ENCODE data around the gene SLC12A7. TPM values are rescaled to one million over a fixed set of nuclear protein-coding genes. Genes with fewer than 3 reads are reported as not detected.

Gene SLC12A7
- total RNA-seq, 1 donor from 2014 or later, result 30.5 TPM

GRCh38 chr5:1056611-1057484 lies 55.0 kb downstream of the SLC12A7 start:
- no peaks in the 10 kb centered on the region for H3K36me3 ChIP-seq (ENCODE audit: insufficient read depth, low read length)
- H3K4me3 ChIP-seq (ENCODE audit: insufficient read depth, low read depth, low read length), result no peak overlapping the region
- H3K9me3 ChIP-seq (ENCODE audit: insufficient read depth, low read depth, low read length), result no peaks in the 10 kb centered on the region
- FAIRE-seq, result no peak
- H4K20me1 ChIP-seq (ENCODE audit: insufficient read depth, low read length), result no peaks in the 10 kb centered on the region
- no peak overlapping the region for H3K4me3 Mint-ChIP-seq (ENCODE audit: unreplicated experiment)
- H3K27me3 Mint-ChIP-seq (ENCODE audit: low read depth, unreplicated experiment), result no peaks in the 10 kb centered on the region
- H2AFZ ChIP-seq (ENCODE audit: low read depth, low read length), result no peak overlapping the region
- no peak overlapping the region for H3K27ac Mint-ChIP-seq (ENCODE audit: unreplicated experiment)
- no peaks in the 10 kb centered on the region for H3K79me2 ChIP-seq (ENCODE audit: insufficient read depth, low read length)
- no peaks in the 10 kb centered on the region for H3K27me3 ChIP-seq (ENCODE audit: insufficient read depth, low read length)
- no peak for DNase-seq (ENCODE audit: low read depth)
- no peak overlapping the region for H3K27ac ChIP-seq (ENCODE audit: low read depth, low read length)
- no peak overlapping the region for H3K4me2 ChIP-seq (ENCODE audit: low read length)
- H3K9ac ChIP-seq (ENCODE audit: low read length), result no peak overlapping the region
- TF ChIP-seq CTCF (IDR thresholded peaks at IDR 0.05; ENCODE audit: insufficient read depth, low read depth, low read length) (no peak), EZH2 (IDR thresholded peaks at IDR 0.05; ENCODE audit: insufficient read depth, low read length) (no peak)
- no peaks in the 10 kb centered on the region for H3K9me3 Mint-ChIP-seq (ENCODE audit: unreplicated experiment)
- peaks cover 6% of the 10 kb centered on the region for H3K36me3 Mint-ChIP-seq (ENCODE audit: low read depth, unreplicated experiment)
- H3K4me1 ChIP-seq (ENCODE audit: insufficient read depth, low read length), result no peaks in the 10 kb centered on the region
- H3K4me1 Mint-ChIP-seq (ENCODE audit: low read depth, unreplicated experiment), result no peaks in the 10 kb centered on the region

GRCh38 chr5:1055896-1056610 lies 55.8 kb downstream of the SLC12A7 start:
- no peak overlapping the region for H3K27ac ChIP-seq (ENCODE audit: low read depth, low read length)
- TF ChIP-seq CTCF (IDR thresholded peaks at IDR 0.05; ENCODE audit: insufficient read depth, low read depth, low read length), result no peak
- TF ChIP-seq EZH2 (IDR thresholded peaks at IDR 0.05; ENCODE audit: insufficient read depth, low read length), result no peak
- H3K4me3 Mint-ChIP-seq (ENCODE audit: unreplicated experiment), result no peak overlapping the region
- H3K4me2 ChIP-seq (ENCODE audit: low read length), result no peak overlapping the region
- FAIRE-seq (no peak), DNase-seq (ENCODE audit: low read depth) (no peak)
- H3K4me1 ChIP-seq (ENCODE audit: insufficient read depth, low read length), result no peaks in the 10 kb centered on the region
- no peaks in the 10 kb centered on the region for H4K20me1 ChIP-seq (ENCODE audit: insufficient read depth, low read length)
- H3K9ac ChIP-seq (ENCODE audit: low read length), result no peak overlapping the region
- no peaks in the 10 kb centered on the region for H3K79me2 ChIP-seq (ENCODE audit: insufficient read depth, low read length)
- H3K4me3 ChIP-seq (ENCODE audit: insufficient read depth, low read depth, low read length), result no peak overlapping the region
- no peaks in the 10 kb centered on the region for H3K4me1 Mint-ChIP-seq (ENCODE audit: low read depth, unreplicated experiment)
- H3K9me3 Mint-ChIP-seq (ENCODE audit: unreplicated experiment), result no peaks in the 10 kb centered on the region
- no peaks in the 10 kb centered on the region for H3K36me3 ChIP-seq (ENCODE audit: insufficient read depth, low read length)
- peaks cover 6% of the 10 kb centered on the region for H3K36me3 Mint-ChIP-seq (ENCODE audit: low read depth, unreplicated experiment)
- no peak overlapping the region for H3K27ac Mint-ChIP-seq (ENCODE audit: unreplicated experiment)
- no peaks in the 10 kb centered on the region for H3K9me3 ChIP-seq (ENCODE audit: insufficient read depth, low read depth, low read length)
- H3K27me3 Mint-ChIP-seq (ENCODE audit: low read depth, unreplicated experiment), result no peaks in the 10 kb centered on the region
- no peaks in the 10 kb centered on the region for H3K27me3 ChIP-seq (ENCODE audit: insufficient read depth, low read length)
- H2AFZ ChIP-seq (ENCODE audit: low read depth, low read length), result no peak overlapping the region

All from astrocyte (in vitro differentiated cells and primary cell).